ENCODE measurements around the gene HK3.

- TF ChIP-seq EZH2 (IDR thresholded peaks at IDR 0.05; ENCODE audit: low read depth, low read length, severe bottlenecking) (no peak), CTCF (IDR thresholded peaks at IDR 0.05; ENCODE audit: control extremely low read depth in 1 of 3, insufficient read depth in 1 of 3, low read depth in 1 of 3, low read length in 3 of 3) (no peak), TAF1 (IDR thresholded peaks at IDR 0.05; ENCODE audit: low read depth, low read length) (no peak), POLR2A (IDR thresholded peaks at IDR 0.05; ENCODE audit: control extremely low read depth in 1 of 2, low read depth in 2 of 2, low read length in 2 of 2) (no peak), GABPA (IDR thresholded peaks at IDR 0.05; ENCODE audit: borderline replicate concordance, insufficient read depth, low read length) (no peak), POU5F1 (IDR thresholded peaks at IDR 0.05; ENCODE audit: low read depth, low read length) (no peak), RFX5 (IDR thresholded peaks at IDR 0.05; ENCODE audit: borderline replicate concordance, low read depth, low read length) (no peak), POLR2AphosphoS5 (IDR thresholded peaks at IDR 0.05; ENCODE audit: low read depth, low read length) (no peak), SIRT6 (IDR thresholded peaks at IDR 0.05; ENCODE audit: low read length) (no peak)
Measured at GRCh38 chr5:176892663-176893062, 6.5 kb downstream of the HK3 start.

All from H1 (cell line).